NCI-H128 (cell line): ENCODE data around the gene UBTD1.
"Not testable (repeated sequence)": the region's sequence is repeated elsewhere in the genome, so short reads cannot be mapped to it uniquely, and the experiment has no call there.

Source experiments
- DNase-seq: peaks from one replicate; lab custom pipeline; 2025; ENCODE audit not compliant: unreplicated experiment; lab: John Stamatoyannopoulos, UW

The UBTD1 gene

GRCh38 chr10:97514344-97514743 is 15.6 kb downstream of the UBTD1 start:
- DNase-seq, result no peak

DNA sequence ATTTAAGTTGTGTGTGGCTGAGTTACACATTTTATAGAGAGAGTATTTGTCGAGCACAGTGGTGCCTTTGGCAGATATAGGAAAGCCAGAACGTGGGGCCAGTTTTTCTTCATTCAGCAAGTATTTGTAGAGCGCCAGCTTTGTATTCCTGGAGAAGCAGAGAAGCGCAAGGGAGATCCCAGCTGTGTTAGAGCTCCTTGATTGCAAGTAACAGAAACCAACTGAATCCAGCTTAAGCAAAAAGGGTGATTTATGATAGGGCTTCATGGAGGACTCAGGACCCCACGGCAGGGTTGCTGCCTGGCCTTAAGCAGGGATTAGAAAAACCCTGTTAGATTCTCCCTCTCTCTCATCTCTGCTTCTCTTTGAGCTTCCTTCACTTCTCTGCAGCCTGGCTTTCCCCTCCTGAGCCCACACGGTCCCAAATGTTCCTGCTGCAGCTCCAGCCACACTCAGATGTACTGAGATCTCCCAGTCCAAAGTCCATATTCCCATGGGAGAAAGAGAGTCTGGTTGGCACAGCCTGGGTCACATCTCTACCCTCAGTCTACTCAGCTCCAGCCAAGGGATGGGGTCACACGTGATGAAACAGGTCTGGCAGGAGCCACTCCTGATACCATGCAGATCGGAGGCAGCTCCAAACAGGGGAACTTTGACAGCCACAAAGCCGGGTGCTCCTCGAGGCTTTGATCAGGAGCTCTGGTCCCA is 16.7 kb downstream of the UBTD1 start:
- no peak for DNase-seq

DNA sequence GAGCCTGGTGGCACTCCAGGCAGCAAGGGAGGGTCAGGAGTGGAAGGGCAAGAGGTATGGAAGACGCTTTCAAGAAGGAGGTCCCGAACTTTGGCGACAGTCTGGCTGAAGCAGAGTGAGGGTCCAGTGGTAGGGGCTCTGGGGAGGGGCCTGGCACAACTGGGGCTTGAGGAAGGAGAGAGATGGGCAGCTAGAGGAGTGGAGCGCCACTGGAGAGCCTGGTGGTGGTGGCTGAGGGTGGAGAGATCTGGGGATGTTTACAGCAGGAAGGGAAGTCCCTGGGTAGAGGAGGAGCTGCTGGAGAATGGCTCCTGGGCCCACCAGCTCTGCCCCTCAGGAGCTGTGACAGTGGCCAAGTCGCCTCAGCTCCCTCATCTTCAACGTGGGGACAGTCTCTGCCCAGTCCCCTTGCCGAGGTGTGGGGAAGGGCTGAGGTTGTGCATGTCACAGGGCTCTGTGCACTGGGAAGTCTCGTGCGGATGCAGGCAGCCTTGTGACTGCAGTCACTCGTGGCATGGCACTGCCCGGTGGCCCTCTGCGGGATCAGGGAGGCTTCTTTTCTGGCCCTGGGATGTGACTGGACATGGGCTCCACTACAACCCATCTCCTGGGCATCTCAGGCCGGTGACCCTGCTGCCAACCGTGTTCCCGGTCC is 18.5 kb downstream of the UBTD1 start:
- no peak for DNase-seq

DNA sequence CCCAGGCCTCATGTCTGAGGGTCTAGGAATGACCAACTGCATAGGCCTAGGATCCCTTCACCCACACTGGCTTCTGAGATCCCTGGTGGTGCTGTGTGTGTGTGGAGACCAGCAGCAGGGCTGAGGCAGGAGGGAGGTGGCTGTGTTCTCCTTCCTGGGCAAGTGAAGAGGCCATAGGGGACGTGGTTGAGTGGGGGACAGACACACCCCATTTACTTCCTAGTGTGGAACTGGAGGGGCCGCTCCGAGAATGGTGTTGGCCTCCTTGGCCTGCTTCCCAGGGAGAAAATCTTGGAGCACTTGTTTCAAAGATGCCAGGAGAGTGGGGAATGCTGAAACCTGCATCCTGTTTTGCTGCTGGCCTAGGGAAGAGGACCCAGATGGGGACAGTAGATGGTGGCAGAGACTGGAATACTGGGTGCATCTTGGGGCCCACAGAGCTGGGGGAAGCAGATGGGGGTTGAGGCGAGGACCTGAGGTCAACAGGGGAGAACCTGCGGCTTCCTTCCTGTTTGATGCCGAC is 19.1 kb downstream of the UBTD1 start:
- DNase-seq, result no peak

DNA sequence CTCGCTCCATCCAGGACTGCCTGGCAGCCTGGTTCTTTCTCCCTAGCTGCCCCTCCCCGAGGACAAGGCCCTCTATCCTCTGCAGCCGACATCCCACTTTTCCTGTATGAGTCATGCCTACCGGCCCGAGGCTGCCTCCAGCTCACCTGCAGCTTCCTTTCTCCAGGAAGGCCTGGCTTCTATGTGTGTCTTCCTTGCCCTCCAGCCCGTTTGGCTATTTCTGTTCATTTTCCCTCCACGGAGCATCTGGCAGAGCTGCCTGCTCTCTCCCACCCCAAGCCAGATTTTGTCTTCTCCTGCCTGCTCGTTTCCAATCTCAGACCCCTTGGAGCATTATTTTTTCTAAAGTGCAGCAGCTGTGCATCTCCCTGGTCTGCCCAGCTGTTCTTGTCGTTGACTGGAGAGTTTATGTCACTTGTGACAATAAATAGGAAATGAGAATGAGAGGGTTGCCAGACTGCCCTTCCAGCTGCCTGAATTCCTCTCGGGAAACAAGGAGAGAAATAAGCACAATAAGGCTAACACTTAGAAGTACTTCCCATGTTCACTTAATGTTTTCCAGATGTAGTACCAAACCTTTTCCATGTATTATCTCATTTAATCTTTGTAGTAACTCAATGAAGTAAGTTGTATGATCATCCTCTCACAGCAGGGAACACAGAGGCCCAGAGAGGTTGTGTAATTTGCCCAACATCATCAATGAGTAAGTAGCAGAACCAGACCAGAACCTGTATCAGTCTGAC is 19.7 kb downstream of the UBTD1 start:
- no peak for DNase-seq

DNA sequence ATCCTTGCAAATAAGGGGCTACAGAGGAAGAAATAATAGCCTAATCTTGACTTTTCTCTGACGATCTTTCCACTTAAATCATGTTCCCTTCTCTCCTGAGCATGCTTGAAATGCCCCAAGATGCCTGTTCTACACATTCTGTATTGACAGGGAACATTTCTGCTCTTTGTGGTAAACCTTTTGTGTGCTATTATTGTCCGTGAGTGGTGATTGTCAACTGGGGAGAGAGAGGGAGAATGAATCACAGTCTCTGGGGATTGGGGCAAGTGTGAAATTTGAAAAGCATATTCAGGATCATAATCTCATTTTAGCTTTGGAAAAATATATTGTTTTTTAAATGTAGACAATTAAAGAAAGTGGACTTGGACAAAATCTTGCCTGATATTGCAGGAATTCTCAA is 20.6 kb downstream of the UBTD1 start:
- no peak for DNase-seq

- no peak for DNase-seq
Observed at GRCh38 chr10:97520520-97520919, 21.8 kb downstream of the UBTD1 start.

GRCh38 chr10:97520978-97521761 is 22.4 kb downstream of the UBTD1 start:
- no peak for DNase-seq

- no peak for DNase-seq
Observed at GRCh38 chr10:97522071-97522470, 23.3 kb downstream of the UBTD1 start.

DNA sequence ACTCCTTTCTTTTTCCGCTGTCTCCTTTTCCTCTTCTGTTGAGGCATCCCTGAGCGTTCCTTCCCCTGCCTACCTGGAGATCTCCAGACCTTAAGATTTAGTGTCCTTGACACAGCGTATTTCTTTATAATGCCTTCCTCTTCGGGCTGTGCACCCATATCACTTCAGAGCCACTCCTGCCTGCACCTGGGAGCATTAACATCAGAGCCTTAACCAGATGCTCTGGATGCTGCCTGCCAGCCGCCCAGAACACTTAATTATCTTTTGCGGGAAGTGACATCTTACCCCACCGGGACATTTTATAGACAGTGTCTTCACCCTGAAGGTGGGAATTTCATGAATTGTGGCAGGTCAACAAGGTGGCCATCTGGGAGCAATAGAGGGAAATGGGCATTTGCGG is 24.2 kb downstream of the UBTD1 start:
- DNase-seq, result no peak

DNA sequence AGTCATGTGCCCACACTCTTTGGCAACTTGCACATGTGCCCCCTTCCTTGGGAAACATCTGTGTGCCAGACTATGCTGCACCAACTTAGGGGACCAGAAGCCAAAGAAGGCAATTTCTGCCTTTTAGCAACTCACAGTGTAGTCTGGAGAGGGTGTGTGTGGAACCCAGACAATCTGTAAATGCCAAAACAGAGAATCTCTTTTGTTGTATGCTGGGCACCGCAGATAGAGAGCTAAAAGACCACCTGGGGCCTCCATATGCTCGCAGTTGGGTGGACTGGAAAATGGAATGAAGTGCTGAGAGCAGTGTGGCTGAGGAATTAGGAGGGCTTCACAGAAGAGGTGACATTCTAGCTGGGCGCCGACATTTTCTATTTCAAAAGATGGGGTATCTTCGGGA is 26.4 kb downstream of the UBTD1 start:
- DNase-seq, result no peak

GRCh38 chr10:97525683-97526110 is 27.0 kb downstream of the UBTD1 start:
- DNase-seq, result no peak

DNA sequence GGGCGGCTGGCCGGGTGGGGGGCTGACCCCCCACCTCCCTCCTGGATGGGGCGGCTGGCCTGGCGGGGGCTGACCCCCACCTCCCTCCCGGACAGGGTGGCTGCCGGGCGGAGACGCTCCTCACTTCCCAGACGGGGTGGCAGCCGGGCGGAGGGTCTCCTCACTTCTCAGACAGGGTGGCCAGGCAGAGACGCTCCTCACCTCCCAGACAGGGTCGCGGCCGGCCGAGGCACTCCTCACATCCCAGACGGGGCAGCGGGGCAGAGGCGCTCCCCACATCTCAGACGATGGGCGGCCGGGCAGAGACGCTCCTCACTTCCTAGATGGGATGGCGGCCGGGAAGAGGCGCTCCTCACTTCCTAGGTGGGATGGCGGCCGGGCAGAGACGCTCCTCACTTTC is 30.2 kb downstream of the UBTD1 start:
- not testable (repeated sequence) for DNase-seq

DNA sequence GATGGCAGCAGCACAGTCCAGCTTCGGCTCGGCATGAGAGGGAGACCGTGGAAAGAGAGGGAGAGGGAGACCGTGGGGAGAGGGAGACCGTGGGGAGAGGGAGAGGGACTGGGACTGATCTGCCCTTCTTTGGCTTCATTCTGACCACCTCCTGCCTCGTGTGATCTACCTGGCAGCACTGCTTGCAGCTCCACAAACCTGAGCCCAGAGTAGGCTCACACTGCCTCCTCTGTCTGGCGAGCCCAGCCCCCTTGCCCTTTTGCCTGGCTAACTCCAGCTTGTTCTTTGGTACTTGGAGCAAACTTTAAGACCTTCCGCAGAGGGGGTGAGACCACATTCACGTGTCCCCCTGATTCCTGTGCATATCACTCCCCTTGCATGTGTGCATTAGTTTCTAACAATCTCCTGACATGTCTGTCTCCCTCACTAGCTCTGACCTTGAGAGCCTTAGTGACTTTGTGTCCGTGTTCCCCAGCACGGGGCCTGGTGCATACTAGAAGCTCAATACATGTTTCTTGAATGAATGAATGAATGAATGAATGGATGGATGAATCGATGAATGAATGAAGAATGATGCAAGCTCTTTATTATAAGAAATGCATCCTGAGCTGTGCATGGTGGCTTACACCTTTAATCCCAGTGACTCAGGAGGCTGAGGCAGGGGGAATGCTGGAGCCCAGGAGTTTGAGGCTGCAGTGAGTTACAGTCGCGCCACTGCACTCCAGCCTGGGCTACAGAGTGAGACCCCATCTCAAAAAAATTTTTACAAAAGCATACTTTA is 31.2 kb downstream of the UBTD1 start:
- no peak for DNase-seq

- DNase-seq, result no peak
Observed at GRCh38 chr10:97531401-97531986, 32.8 kb downstream of the UBTD1 start.

- no peak for DNase-seq
Observed at GRCh38 chr10:97532935-97533671, 34.4 kb downstream of the UBTD1 start.

- no peak for DNase-seq
Observed at GRCh38 chr10:97533888-97534287, 35.2 kb downstream of the UBTD1 start.

DNA sequence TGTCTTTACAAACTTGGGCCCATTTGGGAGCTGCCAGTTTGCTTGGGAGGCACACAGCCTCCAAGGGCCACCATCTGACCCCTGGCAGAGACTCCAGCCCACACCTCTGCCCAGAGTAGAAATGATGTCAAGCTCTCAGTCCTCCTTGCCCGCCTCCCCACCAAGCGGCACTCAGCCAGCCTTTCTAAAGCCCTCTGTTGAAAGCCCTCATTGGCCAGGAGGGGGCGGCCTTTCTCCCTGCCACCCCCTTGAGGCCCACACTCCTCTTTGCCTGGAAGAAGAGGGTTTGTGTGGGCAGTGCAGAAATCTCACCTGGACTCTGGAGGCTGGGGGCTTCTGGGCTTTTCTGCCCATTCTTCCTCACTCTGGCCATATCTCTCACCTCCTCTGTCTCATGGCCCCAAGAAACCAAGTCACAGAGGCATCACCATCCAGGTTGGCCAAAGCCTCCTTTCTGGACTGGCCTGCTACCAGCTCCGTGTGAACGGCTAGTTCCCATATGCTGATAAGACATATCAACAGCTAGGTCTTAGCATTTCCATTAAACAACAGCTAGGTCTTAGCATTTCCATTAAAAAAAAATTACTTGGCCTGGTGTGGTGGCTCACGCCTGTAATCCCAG is 36.1 kb downstream of the UBTD1 start:
- DNase-seq, result no peak
